Measurements from ENCODE around the gene CFHR2. TPM values are rescaled to one million over a fixed set of nuclear protein-coding genes. Genes with fewer than 3 reads are reported as not detected.

CFHR2 gene
- total RNA-seq, 1 experiment from 2014 or later: not detected

DNA sequence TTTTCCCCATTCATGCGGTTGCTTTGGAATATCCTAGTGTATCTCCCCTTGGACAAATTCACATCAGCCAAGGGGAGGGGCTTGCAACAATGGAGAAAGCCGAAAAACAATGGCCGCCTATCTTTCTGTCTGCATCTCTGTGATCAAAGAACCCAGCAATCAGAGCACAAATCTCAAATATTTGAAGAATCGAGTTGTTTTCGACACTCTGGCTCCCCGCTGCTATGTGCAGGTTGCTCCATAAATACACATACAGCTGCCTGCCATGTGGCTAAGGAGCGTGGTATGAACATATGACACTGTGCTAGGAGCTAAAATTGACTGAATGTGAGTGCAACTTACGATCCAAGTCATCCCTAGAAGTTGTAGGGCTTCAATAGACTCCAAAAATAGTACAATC, 47.2 kb upstream of the CFHR2 start (continued):
- TF ChIP-seq, protein P1, sequence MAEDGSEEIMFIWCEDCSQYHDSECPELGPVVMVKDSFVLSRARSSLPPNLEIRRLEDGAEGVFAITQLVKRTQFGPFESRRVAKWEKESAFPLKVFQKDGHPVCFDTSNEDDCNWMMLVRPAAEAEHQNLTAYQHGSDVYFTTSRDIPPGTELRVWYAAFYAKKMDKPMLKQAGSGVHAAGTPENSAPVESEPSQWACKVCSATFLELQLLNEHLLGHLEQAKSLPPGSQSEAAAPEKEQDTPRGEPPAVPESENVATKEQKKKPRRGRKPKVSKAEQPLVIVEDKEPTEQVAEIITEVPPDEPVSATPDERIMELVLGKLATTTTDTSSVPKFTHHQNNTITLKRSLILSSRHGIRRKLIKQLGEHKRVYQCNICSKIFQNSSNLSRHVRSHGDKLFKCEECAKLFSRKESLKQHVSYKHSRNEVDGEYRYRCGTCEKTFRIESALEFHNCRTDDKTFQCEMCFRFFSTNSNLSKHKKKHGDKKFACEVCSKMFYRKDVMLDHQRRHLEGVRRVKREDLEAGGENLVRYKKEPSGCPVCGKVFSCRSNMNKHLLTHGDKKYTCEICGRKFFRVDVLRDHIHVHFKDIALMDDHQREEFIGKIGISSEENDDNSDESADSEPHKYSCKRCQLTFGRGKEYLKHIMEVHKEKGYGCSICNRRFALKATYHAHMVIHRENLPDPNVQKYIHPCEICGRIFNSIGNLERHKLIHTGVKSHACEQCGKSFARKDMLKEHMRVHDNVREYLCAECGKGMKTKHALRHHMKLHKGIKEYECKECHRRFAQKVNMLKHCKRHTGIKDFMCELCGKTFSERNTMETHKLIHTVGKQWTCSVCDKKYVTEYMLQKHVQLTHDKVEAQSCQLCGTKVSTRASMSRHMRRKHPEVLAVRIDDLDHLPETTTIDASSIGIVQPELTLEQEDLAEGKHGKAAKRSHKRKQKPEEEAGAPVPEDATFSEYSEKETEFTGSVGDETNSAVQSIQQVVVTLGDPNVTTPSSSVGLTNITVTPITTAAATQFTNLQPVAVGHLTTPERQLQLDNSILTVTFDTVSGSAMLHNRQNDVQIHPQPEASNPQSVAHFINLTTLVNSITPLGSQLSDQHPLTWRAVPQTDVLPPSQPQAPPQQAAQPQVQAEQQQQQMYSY (CRISPR knock-in tag; IDR thresholded peaks at IDR 0.05): no peak
- no peak for TF ChIP-seq RORB (CRISPR knock-in tag; IDR thresholded peaks at IDR 0.05)

DNA sequence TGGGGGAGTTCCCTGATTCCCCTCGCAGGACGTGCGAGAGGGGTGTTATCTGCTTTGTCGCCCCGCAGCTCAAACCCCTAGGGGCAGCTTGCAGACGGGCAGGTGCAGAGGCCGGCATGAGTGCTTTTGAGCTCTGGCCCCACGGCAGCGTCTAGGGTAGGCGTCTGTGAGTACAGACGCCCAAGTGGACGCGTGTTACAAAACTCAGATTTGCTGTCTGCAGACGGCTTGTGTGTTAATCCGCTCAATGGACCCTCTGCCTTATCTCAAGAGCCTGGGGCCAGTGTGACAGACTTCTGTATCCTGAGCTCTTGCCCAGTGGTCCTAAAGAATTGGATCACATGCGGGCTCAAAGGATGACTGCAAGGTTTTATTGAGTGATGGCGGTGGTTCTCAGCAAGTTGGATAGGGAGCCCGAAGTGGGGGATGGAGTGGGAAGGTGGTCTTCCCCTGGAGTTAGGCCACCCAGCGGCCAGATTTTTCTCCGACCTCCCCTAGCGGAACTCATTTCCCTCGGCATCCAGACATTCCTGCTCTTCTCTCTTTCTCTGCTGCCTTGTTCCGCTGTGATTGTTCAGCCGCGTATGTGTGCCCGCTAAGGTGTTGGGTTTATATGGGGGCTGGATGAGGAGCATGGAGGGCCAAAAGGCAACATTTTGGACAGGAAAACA, 46.2 kb upstream of the CFHR2 start:
- peak; percentile 92 for ATAC-seq
- H3K27me3 Mint-ChIP-seq (ENCODE audit: low read depth): no peaks in the 10 kb centered on the region
- H3K9me3 Mint-ChIP-seq: no peaks in the 10 kb centered on the region
- peaks cover 7% of the 10 kb centered on the region; the same call in 1 of the 2 replicates for H3K4me1 Mint-ChIP-seq
- TF ChIP-seq ZNF416 (CRISPR knock-in tag; IDR thresholded peaks at IDR 0.05) (no peak), HMGA2 (CRISPR knock-in tag; IDR thresholded peaks at IDR 0.05) (no peak), SMAD4 (CRISPR knock-in tag; IDR thresholded peaks at IDR 0.05) (no peak), NFE2L1 (CRISPR knock-in tag; IDR thresholded peaks at IDR 0.05) (no peak), TCF7 (CRISPR knock-in tag; IDR thresholded peaks at IDR 0.05; ENCODE audit: low read depth) (no peak), TEAD4 (CRISPR knock-in tag; IDR thresholded peaks at IDR 0.05) (no peak), TP53 (CRISPR knock-in tag; IDR thresholded peaks at IDR 0.05) (no peak)
- TF ChIP-seq, protein P2, sequence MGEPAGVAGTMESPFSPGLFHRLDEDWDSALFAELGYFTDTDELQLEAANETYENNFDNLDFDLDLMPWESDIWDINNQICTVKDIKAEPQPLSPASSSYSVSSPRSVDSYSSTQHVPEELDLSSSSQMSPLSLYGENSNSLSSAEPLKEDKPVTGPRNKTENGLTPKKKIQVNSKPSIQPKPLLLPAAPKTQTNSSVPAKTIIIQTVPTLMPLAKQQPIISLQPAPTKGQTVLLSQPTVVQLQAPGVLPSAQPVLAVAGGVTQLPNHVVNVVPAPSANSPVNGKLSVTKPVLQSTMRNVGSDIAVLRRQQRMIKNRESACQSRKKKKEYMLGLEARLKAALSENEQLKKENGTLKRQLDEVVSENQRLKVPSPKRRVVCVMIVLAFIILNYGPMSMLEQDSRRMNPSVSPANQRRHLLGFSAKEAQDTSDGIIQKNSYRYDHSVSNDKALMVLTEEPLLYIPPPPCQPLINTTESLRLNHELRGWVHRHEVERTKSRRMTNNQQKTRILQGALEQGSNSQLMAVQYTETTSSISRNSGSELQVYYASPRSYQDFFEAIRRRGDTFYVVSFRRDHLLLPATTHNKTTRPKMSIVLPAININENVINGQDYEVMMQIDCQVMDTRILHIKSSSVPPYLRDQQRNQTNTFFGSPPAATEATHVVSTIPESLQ (CRISPR knock-in tag; IDR thresholded peaks at IDR 0.05): no peak
- H3K4me3 Mint-ChIP-seq: no peak overlapping the region
- H3K27ac Mint-ChIP-seq: no peak overlapping the region
- ChIA-PET POLR2A (no interaction called here), CTCF (no interaction called here)
- H3K36me3 Mint-ChIP-seq: no peaks in the 10 kb centered on the region
- DNase-seq (ENCODE audit: low spot score): peak; percentile 28

DNA sequence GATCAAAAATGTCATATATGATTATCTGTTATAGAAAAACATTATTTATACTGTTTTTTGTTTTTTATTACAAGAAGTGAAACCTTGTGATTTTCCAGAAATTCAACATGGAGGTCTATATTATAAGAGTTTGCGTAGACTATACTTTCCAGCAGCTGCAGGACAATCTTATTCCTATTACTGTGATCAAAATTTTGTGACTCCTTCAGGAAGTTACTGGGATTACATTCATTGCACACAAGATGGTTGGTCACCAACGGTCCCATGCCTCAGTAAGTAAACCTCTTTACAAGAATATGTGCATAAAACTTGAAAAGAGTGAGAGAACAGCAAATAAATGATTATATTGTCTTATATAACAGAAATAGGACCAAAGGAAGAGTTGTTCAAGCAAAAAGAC, 41.2 kb upstream of the CFHR2 start:
- Mint-ChIP-seq H3K4me3 (no peak overlapping the region), H3K36me3 (no peaks in the 10 kb centered on the region), H3K4me1 (peaks cover 22% of the 10 kb centered on the region), H3K27ac (no peak overlapping the region), H3K27me3 (ENCODE audit: low read depth) (no peaks in the 10 kb centered on the region), H3K9me3 (no peaks in the 10 kb centered on the region)
- POLR2A ChIA-PET: no interaction called here
- CTCF ChIA-PET: interaction anchor here (0.9 kb wide), 1 partner anchor 178 kb away, joined by 3 read pairs; no protein-coding TSS in a partner anchor
- TF ChIP-seq, protein P3, sequence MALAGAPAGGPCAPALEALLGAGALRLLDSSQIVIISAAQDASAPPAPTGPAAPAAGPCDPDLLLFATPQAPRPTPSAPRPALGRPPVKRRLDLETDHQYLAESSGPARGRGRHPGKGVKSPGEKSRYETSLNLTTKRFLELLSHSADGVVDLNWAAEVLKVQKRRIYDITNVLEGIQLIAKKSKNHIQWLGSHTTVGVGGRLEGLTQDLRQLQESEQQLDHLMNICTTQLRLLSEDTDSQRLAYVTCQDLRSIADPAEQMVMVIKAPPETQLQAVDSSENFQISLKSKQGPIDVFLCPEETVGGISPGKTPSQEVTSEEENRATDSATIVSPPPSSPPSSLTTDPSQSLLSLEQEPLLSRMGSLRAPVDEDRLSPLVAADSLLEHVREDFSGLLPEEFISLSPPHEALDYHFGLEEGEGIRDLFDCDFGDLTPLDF (CRISPR knock-in tag; IDR thresholded peaks at IDR 0.05): no peak
- TF ChIP-seq, protein P4, sequence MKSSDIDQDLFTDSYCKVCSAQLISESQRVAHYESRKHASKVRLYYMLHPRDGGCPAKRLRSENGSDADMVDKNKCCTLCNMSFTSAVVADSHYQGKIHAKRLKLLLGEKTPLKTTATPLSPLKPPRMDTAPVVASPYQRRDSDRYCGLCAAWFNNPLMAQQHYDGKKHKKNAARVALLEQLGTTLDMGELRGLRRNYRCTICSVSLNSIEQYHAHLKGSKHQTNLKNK (CRISPR knock-in tag; IDR thresholded peaks at IDR 0.05): no peak
- TF ChIP-seq, protein P5, sequence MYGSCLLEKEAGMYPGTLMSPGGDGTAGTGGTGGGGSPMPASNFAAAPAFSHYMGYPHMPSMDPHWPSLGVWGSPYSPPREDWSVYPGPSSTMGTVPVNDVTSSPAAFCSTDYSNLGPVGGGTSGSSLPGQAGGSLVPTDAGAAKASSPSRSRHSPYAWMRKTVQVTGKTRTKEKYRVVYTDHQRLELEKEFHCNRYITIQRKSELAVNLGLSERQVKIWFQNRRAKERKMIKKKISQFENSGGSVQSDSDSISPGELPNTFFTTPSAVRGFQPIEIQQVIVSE (CRISPR knock-in tag; IDR thresholded peaks at IDR 0.05; ENCODE audit: borderline replicate concordance): no peak
- TF ChIP-seq TEAD4 (CRISPR knock-in tag; IDR thresholded peaks at IDR 0.05): no peak
- ATAC-seq (no peak; the same call in 1 of the 2 replicates), DNase-seq (ENCODE audit: low spot score) (no peak)
